Measurements from ENCODE around the gene UBE2C.

DNA sequence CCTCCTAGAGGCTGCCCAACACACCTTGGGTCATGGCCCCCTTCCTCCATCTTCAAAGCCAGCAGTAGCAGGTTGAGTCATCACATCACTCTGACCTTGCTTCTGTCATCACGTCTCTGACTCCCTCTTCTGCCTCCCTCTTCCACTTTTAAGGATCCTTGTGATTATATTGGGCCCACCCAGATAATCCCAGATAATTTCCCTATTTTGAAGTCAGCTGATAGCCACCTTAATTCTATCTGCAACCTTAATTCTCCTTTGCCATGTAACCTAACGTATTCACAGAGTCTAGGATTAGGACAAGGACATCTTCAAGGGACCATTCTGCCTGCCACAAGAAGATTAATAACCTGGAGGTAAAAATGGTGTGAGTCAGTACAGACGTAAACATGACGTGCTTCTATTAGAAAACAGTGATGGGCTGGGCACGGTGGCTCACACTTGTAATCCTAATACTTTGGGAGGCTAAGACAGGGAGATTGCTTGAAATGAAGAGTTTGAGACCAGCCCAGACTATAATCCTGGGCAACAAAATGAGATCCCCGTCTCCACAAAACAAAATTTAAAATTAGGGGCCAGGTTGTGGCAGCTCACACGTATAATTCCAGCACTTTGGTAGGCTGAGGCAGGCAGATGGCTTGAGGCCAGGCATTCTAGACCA, 48.2 kb downstream of the UBE2C start:
- TF ChIP-seq, protein P1, sequence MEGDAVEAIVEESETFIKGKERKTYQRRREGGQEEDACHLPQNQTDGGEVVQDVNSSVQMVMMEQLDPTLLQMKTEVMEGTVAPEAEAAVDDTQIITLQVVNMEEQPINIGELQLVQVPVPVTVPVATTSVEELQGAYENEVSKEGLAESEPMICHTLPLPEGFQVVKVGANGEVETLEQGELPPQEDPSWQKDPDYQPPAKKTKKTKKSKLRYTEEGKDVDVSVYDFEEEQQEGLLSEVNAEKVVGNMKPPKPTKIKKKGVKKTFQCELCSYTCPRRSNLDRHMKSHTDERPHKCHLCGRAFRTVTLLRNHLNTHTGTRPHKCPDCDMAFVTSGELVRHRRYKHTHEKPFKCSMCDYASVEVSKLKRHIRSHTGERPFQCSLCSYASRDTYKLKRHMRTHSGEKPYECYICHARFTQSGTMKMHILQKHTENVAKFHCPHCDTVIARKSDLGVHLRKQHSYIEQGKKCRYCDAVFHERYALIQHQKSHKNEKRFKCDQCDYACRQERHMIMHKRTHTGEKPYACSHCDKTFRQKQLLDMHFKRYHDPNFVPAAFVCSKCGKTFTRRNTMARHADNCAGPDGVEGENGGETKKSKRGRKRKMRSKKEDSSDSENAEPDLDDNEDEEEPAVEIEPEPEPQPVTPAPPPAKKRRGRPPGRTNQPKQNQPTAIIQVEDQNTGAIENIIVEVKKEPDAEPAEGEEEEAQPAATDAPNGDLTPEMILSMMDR (conservative IDR thresholded peaks at IDR 0.05): no peak
- TF ChIP-seq ZFX (IDR thresholded peaks at IDR 0.05): no peak
